HEK293 (cell line): ENCODE results near the gene MED29.

Experiments used
- GLIS1 ChIP-seq: fragments of 450-650 bp; formaldehyde crosslinking; IDR thresholded peaks from 2 replicates; pipeline ENCODE4 v1.5.1; 2016; ENCODE audit warnings: missing biosample characterization, missing genetic modification characterization
- KLF17 ChIP-seq: fragments of 450-650 bp; formaldehyde crosslinking; IDR thresholded peaks from 2 replicates; pipeline ENCODE4 v1.5.1; 2016; ENCODE audit warnings: missing biosample characterization, missing genetic modification characterization
- PATZ1 ChIP-seq: fragments of 450-650 bp; formaldehyde crosslinking; IDR thresholded peaks from 2 replicates; pipeline ENCODE4 v1.5.1; 2016; ENCODE audit warnings: missing biosample characterization, missing genetic modification characterization
- PRDM1 ChIP-seq: fragments of 450-650 bp; formaldehyde crosslinking; IDR thresholded peaks from 2 replicates; pipeline ENCODE4; 2016; ENCODE audit warnings: missing biosample characterization, missing genetic modification characterization
- PRDM10 ChIP-seq: fragments of 450-650 bp; formaldehyde crosslinking; IDR thresholded peaks from 2 replicates; pipeline ENCODE4 v1.5.1; 2016; ENCODE audit warnings: missing biosample characterization, missing genetic modification characterization
- ZBTB11 ChIP-seq: fragments of 450-650 bp; formaldehyde crosslinking; conservative IDR thresholded peaks from 2 replicates; pipeline ENCODE4 v1.5.1; 2016; ENCODE audit warnings: low read depth, missing biosample characterization, missing genetic modification characterization
- ZBTB17 ChIP-seq: fragments of 450-650 bp; formaldehyde crosslinking; IDR thresholded peaks from 2 replicates; pipeline ENCODE4 v1.5.1; 2016; ENCODE audit warnings: missing biosample characterization, missing genetic modification characterization
- ZBTB20 ChIP-seq: fragments of 450-650 bp; formaldehyde crosslinking; IDR thresholded peaks from 2 replicates; pipeline ENCODE4 v1.5.1; 2016; ENCODE audit warnings: missing biosample characterization, missing genetic modification characterization
- ZBTB7A ChIP-seq: fragments of 450-650 bp; formaldehyde crosslinking; IDR thresholded peaks from 2 replicates; pipeline ENCODE4 v1.5.1; 2016; ENCODE audit warnings: low read depth, missing biosample characterization, missing genetic modification characterization
- ZNF10 ChIP-seq: fragments of 450-650 bp; formaldehyde crosslinking; IDR thresholded peaks from 2 replicates; pipeline ENCODE4 v1.5.1; 2017; ENCODE audit warnings: missing biosample characterization, missing genetic modification characterization
- ZNF112 ChIP-seq: fragments of 450-650 bp; formaldehyde crosslinking; IDR thresholded peaks from 2 replicates; pipeline ENCODE4 v1.5.0; 2017; ENCODE audit warnings: missing biosample characterization, missing genetic modification characterization
- ZNF133 ChIP-seq: fragments of 450-650 bp; formaldehyde crosslinking; IDR thresholded peaks from 2 replicates; pipeline ENCODE4 v1.5.1; 2016; ENCODE audit warnings: missing biosample characterization, missing genetic modification characterization
- ZNF26 ChIP-seq: fragments of 450-650 bp; formaldehyde crosslinking; IDR thresholded peaks from 2 replicates; pipeline ENCODE4 v1.5.1; 2016; ENCODE audit warnings: missing biosample characterization, missing genetic modification characterization
- ZNF426 ChIP-seq: fragments of 450-650 bp; formaldehyde crosslinking; IDR thresholded peaks from 2 replicates; pipeline ENCODE4 v1.5.1; 2017; ENCODE audit warnings: missing biosample characterization, missing genetic modification characterization, mild to moderate bottlenecking, inconsistent platforms, moderate library complexity
- ZNF677 ChIP-seq: fragments of 450-650 bp; IDR thresholded peaks from 2 replicates; pipeline ENCODE4 v1.5.0; 2018; ENCODE audit warnings: missing biosample characterization, mild to moderate bottlenecking, missing genetic modification characterization, moderate library complexity
- ZNF692 ChIP-seq: fragments of 450-650 bp; formaldehyde crosslinking; IDR thresholded peaks from 2 replicates; pipeline ENCODE4 v1.5.1; 2016; ENCODE audit warnings: missing biosample characterization, missing genetic modification characterization
- ZNF777 ChIP-seq: fragments of 450-650 bp; formaldehyde crosslinking; IDR thresholded peaks from 2 replicates; pipeline ENCODE4 v1.5.1; 2017; ENCODE audit warnings: missing biosample characterization, missing genetic modification characterization, borderline replicate concordance
- ZNF792 ChIP-seq: fragments of 450-650 bp; formaldehyde crosslinking; IDR thresholded peaks from 2 replicates; pipeline ENCODE4 v1.5.1; 2016; ENCODE audit warnings: missing biosample characterization, missing genetic modification characterization

MED29 gene

GRCh38 chr19:39382991-39383828, 8.0 kb upstream of the MED29 start (continued):
- TF ChIP-seq ZNF26 (tag by site-specific recombination) (no peak), ZBTB17 (tag by site-specific recombination) (peak; percentile 48), ZNF10 (tag by site-specific recombination) (no peak), PRDM1 (no peak), ZNF792 (no peak), ZBTB20 (tag by site-specific recombination) (no peak), GLIS1 (tag by site-specific recombination) (peak; percentile 88), PATZ1 (no peak), ZNF133 (tag by site-specific recombination) (no peak), ZNF777 (tag by site-specific recombination) (no peak), ZNF426 (tag by site-specific recombination) (no peak), KLF17 (tag by site-specific recombination) (no peak), ZNF112 (tag by site-specific recombination) (no peak), ZBTB7A (no peak), PRDM10 (tag by site-specific recombination) (0 out of 2 replicates have a peak, but pooled peaks have one; percentile 9), ZNF677 (tag by site-specific recombination) (no peak), ZNF692 (0 out of 2 replicates have a peak, but pooled peaks have one; percentile 28), ZBTB11 (no peak)
